ENCODE measurements around the gene COG4.
"Not testable (repeated sequence)": the region's sequence is repeated elsewhere in the genome, so short reads cannot be mapped to it uniquely, and the experiment has no call there.

Gene COG4

GRCh38 chr16:70523076-70523742 lies at the start of gene COG4:
TSS of gene COG4 (minus strand) at chr16:70523554. CDS start at chr16:70523543, 11 bp downstream.
- peak; percentile 91 for DNase-seq (ENCODE audit: low spot score)

GRCh38 chr16:70572926-70573270 lies 49.5 kb upstream of the COG4 start:
- no peak for DNase-seq (ENCODE audit: low spot score)

- DNase-seq (ENCODE audit: low spot score): no peak
These were observed 48.9 kb upstream of the COG4 start for GRCh38 chr16:70572050-70572925.

- no peak for DNase-seq (ENCODE audit: low spot score)
These were observed 48.3 kb upstream of the COG4 start for GRCh38 chr16:70571623-70572022.

GRCh38 chr16:70570967-70571570 lies 47.7 kb upstream of the COG4 start:
- DNase-seq (ENCODE audit: low spot score): no peak

- no peak for DNase-seq (ENCODE audit: low spot score)
These were observed 46.4 kb upstream of the COG4 start for GRCh38 chr16:70569752-70570151.

- DNase-seq (ENCODE audit: low spot score): no peak
These were observed 45.4 kb upstream of the COG4 start for GRCh38 chr16:70568601-70569237.

- DNase-seq (ENCODE audit: low spot score): no peak
These were observed 41.7 kb upstream of the COG4 start for GRCh38 chr16:70565053-70565452.

GRCh38 chr16:70563636-70564035 lies 40.3 kb upstream of the COG4 start:
- DNase-seq (ENCODE audit: low spot score): no peak

- DNase-seq (ENCODE audit: low spot score): no peak
These were observed 38.3 kb upstream of the COG4 start for GRCh38 chr16:70561623-70562022.

- no peak for DNase-seq (ENCODE audit: low spot score)
These were observed 32.7 kb upstream of the COG4 start for GRCh38 chr16:70556063-70556462.

- DNase-seq (ENCODE audit: low spot score): peak; percentile 87
These were observed 30.3 kb upstream of the COG4 start for GRCh38 chr16:70553645-70554044.

GRCh38 chr16:70552675-70553074 lies 29.3 kb upstream of the COG4 start:
- DNase-seq (ENCODE audit: low spot score): no peak

GRCh38 chr16:70551788-70552187 lies 28.4 kb upstream of the COG4 start:
- no peak for DNase-seq (ENCODE audit: low spot score)

GRCh38 chr16:70550082-70550481 lies 26.7 kb upstream of the COG4 start:
- DNase-seq (ENCODE audit: low spot score): no peak

GRCh38 chr16:70548936-70549335 lies 25.6 kb upstream of the COG4 start:
- no peak for DNase-seq (ENCODE audit: low spot score)

GRCh38 chr16:70544548-70544947 lies 21.2 kb upstream of the COG4 start:
- no peak for DNase-seq (ENCODE audit: low spot score)

- DNase-seq (ENCODE audit: low spot score): no peak
These were observed 17.6 kb upstream of the COG4 start for GRCh38 chr16:70540994-70541393.

GRCh38 chr16:70534971-70535370 lies 11.6 kb upstream of the COG4 start:
- DNase-seq (ENCODE audit: low spot score): no peak

GRCh38 chr16:70529954-70530353 lies 6.6 kb upstream of the COG4 start:
- DNase-seq (ENCODE audit: low spot score): not testable (repeated sequence)

- DNase-seq (ENCODE audit: low spot score): peak; percentile 68
These were observed 5.9 kb upstream of the COG4 start for GRCh38 chr16:70529051-70529777.

Data from AG08395 (cell line).